ENCODE results near the gene UQCRC1. TPM values are rescaled to one million over a fixed set of nuclear protein-coding genes. Genes with fewer than 3 reads are reported as not detected.

The UQCRC1 gene
- 1,236 TPM for total RNA-seq
- long read RNA-seq, transcript UQCRC1-201 (13 exons, 1,985 nt), result major isoform, 3,029 of 3,762 reads
- long read RNA-seq, partial matches to known transcripts, result 558 of 3,762 reads
- long read RNA-seq, other reads (novel, unspliced or antisense), result 170 of 3,762 reads

- DNase-seq, result peak; percentile 96
- intact Hi-C loops (cut with micrococcal nuclease), result no loop called here
- peak; percentile 99 for ATAC-seq
Observed at GRCh38 chr3:48609088-48610005, at the start of gene UQCRC1. Gene UQCRC1, minus strand, starts transcription at chr3:48609646. Its CDS starts 26 bp downstream, at chr3:48609620.

- intact Hi-C loops (cut with micrococcal nuclease), result no loop called here
- ATAC-seq, result no peak
- no peak for DNase-seq
Observed at GRCh38 chr3:48656841-48657281, 47.4 kb upstream of the UQCRC1 start.

- peak; percentile 91 for DNase-seq
- intact Hi-C loops (cut with micrococcal nuclease), result no loop called here
- ATAC-seq, result peak; percentile 96
Observed at GRCh38 chr3:48656061-48656840, 46.8 kb upstream of the UQCRC1 start.

GRCh38 chr3:48655606-48656005 lies 46.2 kb upstream of the UQCRC1 start:
- ATAC-seq (no peak), DNase-seq (no peak)
- intact Hi-C loops (cut with micrococcal nuclease), result no loop called here

- no peak for ATAC-seq
- DNase-seq, result no peak
- intact Hi-C loops (cut with micrococcal nuclease), result no loop called here
Observed at GRCh38 chr3:48655063-48655462, 45.6 kb upstream of the UQCRC1 start.

- intact Hi-C loops (cut with micrococcal nuclease), result no loop called here
- ATAC-seq (no peak), DNase-seq (no peak)
Observed at GRCh38 chr3:48652923-48653715, 43.7 kb upstream of the UQCRC1 start.

GRCh38 chr3:48651771-48652170 lies 42.3 kb upstream of the UQCRC1 start:
- DNase-seq (no peak), ATAC-seq (no peak)
- intact Hi-C loops (cut with micrococcal nuclease), result no loop called here

DNA sequence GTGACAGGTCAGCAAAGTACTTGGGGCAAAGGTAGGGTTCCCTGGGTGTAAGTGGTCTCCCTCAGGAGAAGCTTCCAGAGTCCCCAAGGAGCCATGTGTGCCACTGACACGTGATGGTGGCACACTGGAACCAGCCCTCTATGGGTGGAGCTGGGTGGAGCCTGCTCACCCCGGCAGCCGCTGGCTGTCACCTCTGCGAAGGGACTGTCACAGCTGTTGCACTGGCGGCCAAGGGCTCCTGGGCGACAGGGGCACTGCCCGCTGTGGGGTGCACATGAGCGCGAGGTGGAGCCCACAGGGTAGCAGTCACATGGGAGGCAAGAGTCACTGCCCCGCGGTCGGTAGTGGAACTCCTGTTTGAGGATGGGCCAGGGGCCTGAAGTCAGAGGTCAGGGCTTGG lies 41.3 kb upstream of the UQCRC1 start:
- intact Hi-C loops (cut with micrococcal nuclease), result no loop called here
- DNase-seq (no peak), ATAC-seq (no peak)

DNA sequence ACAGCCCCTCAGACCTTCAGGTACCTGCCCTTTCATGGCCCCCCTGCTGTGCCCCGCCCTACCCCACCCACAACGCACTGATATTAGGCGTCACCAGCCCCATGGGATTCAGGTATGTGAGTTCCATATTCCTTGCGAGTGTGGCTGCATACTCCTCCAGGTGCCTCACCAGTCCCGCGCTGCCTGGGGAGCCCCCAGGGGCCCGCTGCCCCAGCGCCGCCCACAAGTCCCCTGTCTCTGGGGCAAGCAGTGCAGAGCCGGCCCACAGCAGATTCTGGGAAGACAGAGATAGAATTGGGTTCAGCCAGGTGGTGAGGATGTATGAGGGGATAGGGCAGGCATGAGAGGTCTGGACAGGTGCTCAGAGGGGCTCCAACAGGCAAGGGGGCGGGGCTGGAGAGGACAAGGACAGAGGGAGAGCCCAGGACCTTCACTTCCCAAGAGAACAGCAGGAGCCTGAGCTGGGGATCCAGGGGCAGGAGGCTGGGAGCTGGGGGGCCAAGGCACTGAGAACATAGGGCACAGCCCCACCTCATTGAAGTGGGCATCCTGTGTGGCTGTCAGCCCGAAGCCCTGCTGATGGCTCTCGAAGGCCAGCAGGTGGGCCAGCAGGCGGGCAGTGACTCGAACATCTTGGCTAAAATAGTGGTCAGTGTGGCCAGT lies 38.9 kb upstream of the UQCRC1 start:
- ATAC-seq (no peak), DNase-seq (no peak)
- intact Hi-C loops (cut with micrococcal nuclease), result no loop called here

DNA sequence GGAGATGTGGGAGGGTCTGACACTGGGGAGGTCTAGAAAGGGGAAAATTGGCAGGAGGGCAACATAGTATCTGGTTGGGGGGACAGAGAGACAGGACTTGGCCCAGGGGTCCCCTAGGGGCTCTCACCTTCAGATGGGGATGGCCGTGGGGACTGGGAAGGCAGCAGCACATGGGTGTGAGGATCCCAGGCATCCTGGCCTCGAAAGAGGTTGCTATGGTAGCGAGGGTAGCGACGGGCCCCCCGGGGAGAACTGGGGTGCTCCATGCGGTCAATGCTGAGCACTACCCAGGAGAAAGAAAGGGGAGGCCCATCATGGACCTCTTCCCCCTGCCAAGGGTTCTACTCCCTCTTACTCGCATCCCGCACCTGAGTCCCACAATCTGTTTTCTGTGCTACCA lies 38.3 kb upstream of the UQCRC1 start:
- DNase-seq, result no peak
- ATAC-seq, result no peak
- intact Hi-C loops (cut with micrococcal nuclease), result no loop called here

GRCh38 chr3:48644898-48645760 lies 35.7 kb upstream of the UQCRC1 start:
- DNase-seq, result no peak
- intact Hi-C loops (cut with micrococcal nuclease), result no loop called here
- no peak for ATAC-seq

- intact Hi-C loops (cut with micrococcal nuclease), result no loop called here
- no peak for ATAC-seq
Observed at GRCh38 chr3:48642605-48643004, 33.2 kb upstream of the UQCRC1 start.

GRCh38 chr3:48641396-48641795 lies 31.9 kb upstream of the UQCRC1 start:
- no peak for ATAC-seq
- DNase-seq, result no peak
- intact Hi-C loops (cut with micrococcal nuclease), result no loop called here

More at GRCh38 chr3:48642605-48643004, 33.2 kb upstream of the UQCRC1 start:
- DNase-seq, result no peak

- intact Hi-C loops (cut with micrococcal nuclease), result no loop called here
- no peak for DNase-seq
- ATAC-seq, result no peak
Observed at GRCh38 chr3:48639944-48640606, 30.6 kb upstream of the UQCRC1 start.

- DNase-seq, result no peak
- intact Hi-C loops (cut with micrococcal nuclease), result no loop called here
- no peak for ATAC-seq
Observed at GRCh38 chr3:48637305-48637704, 27.9 kb upstream of the UQCRC1 start.

- intact Hi-C loops (cut with micrococcal nuclease), result no loop called here
- DNase-seq (no peak), ATAC-seq (no peak)
Observed at GRCh38 chr3:48636149-48636655, 26.8 kb upstream of the UQCRC1 start.
